RWPE2 (cell line): ENCODE data around the gene GTF2A1.
"Not testable (repeated sequence)": the region's sequence is repeated elsewhere in the genome, so short reads cannot be mapped to it uniquely, and the experiment has no call there.

ENCODE experiments used
- ATAC-seq: fragments of 200-7000 bp; cut with Tn5 transposase; 3 replicates; pipeline ENCODE4 v1.9.1; 2021; ENCODE audit warnings: low read depth
- DNase-seq: peaks from one replicate; pipeline ENCODE4 v3.0.0-alpha.2; 2020; ENCODE audit warnings: low spot score
- H3K27ac ChIP-seq: fragments of 450-650 bp; 2 replicates; pipeline ENCODE4 v1.5.1; 2017; ENCODE audit warnings: mild to moderate bottlenecking; ENCODE audit not compliant: poor library complexity, severe bottlenecking
- H3K27me3 ChIP-seq: fragments of 250-450 bp; sonication (Bioruptor Pico); 2 replicates; pipeline ENCODE4 v1.5.1; 2021; ENCODE audit warnings: mild to moderate bottlenecking, moderate library complexity; ENCODE audit not compliant: insufficient read depth, poor library complexity, severe bottlenecking
- H3K36me3 ChIP-seq: fragments of 250-450 bp; sonication (Bioruptor Pico); 2 replicates; pipeline ENCODE4 v1.5.1; 2020; ENCODE audit warnings: low read depth, mild to moderate bottlenecking, moderate library complexity
- H3K4me1 ChIP-seq: fragments of 250-450 bp; sonication (Bioruptor Pico); 2 replicates; pipeline ENCODE4 v1.5.1; 2021; ENCODE audit warnings: mild to moderate bottlenecking, moderate library complexity; ENCODE audit not compliant: insufficient read depth, poor library complexity, severe bottlenecking
- H3K4me3 ChIP-seq: fragments of 250-450 bp; sonication (Bioruptor Pico); 2 replicates; pipeline ENCODE4 v1.5.1; 2021; ENCODE audit warnings: mild to moderate bottlenecking, moderate library complexity; ENCODE audit not compliant: severe bottlenecking
- H3K9me3 ChIP-seq: fragments of 250-450 bp; sonication (Bioruptor Pico); 2 replicates; pipeline ENCODE4 v1.5.1; 2021; ENCODE audit warnings: mild to moderate bottlenecking, moderate library complexity; ENCODE audit not compliant: severe bottlenecking
- TF ChIP-seq, protein P1 (sequence below): fragments of 450-650 bp; IDR thresholded peaks from one replicate; pipeline ENCODE4 v1.5.1; 2017; ENCODE audit warnings: mild to moderate bottlenecking, moderate library complexity; ENCODE audit not compliant: poor library complexity, severe bottlenecking

Gene GTF2A1

DNA sequence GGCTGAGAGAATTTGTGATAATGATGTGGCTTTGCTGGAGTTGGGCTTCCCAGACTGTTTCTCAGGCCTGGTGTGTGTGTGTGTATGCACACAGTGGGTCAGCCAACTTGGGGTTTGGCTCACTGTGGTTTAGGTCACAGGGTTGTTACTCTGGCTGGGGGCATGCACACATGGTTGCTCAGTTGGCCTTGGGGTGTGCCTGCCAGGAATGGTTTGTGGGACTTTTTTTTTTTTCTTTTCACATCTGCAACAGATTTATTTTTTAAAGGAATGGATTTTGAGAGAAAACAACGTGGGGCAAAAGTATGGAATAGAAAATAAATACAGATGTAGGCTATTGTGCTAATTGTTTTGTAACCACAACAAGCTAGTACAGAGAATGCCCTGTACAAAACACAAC, 25.0 kb upstream of the GTF2A1 start:
- no peak for DNase-seq
- Histone ChIP-seq H3K27me3 (no peaks in the 10 kb centered on the region), H3K4me1 (no peaks in the 10 kb centered on the region), H3K27ac (no peak overlapping the region), H3K36me3 (no peaks in the 10 kb centered on the region), H3K4me3 (no peak overlapping the region), H3K9me3 (peaks cover 4% of the 10 kb centered on the region)
- no peak for ATAC-seq
- TF ChIP-seq, protein P1, sequence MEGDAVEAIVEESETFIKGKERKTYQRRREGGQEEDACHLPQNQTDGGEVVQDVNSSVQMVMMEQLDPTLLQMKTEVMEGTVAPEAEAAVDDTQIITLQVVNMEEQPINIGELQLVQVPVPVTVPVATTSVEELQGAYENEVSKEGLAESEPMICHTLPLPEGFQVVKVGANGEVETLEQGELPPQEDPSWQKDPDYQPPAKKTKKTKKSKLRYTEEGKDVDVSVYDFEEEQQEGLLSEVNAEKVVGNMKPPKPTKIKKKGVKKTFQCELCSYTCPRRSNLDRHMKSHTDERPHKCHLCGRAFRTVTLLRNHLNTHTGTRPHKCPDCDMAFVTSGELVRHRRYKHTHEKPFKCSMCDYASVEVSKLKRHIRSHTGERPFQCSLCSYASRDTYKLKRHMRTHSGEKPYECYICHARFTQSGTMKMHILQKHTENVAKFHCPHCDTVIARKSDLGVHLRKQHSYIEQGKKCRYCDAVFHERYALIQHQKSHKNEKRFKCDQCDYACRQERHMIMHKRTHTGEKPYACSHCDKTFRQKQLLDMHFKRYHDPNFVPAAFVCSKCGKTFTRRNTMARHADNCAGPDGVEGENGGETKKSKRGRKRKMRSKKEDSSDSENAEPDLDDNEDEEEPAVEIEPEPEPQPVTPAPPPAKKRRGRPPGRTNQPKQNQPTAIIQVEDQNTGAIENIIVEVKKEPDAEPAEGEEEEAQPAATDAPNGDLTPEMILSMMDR = no peak

DNA sequence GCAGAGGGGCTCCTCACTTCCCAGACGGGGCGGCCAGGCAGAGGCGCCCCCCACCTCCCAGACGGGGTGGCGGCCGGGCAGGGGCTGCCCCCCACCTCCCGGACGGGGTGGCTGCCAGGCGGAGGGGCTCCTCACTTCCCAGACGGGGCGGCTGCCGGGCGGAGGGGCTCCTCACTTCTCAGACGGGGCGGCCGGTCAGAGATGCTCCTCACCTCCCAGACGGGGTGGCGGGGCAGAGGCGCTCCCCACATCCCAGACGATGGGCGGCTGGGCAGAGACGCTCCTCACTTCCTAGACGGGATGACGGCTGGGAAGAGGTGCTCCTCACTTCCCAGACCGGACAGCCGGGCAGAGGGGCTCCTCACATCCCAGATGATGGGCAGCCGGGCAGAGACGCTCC, 23.7 kb upstream of the GTF2A1 start:
- H3K4me1 ChIP-seq = not testable (repeated sequence)

DNA sequence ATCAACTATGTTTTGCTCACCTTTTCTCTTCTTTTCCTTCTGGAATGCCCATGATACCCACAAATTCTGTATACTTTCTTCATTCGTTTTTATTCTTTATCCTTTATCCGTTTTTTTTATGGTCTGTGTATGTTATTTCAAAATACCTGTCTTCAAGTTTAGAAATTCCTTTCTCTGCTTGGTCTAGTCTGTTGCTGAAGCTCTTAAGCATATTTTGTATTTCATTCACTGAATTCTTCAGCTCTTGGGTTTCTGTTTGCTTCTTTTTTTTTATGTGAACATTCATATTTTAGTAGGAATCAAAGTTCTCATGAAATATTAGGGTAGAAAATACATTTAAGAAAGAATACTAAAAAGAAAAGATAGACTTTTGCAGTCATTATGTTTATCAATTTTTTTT, 22.7 kb upstream of the GTF2A1 start:
- Histone ChIP-seq H3K4me1 (no peaks in the 10 kb centered on the region), H3K27me3 (no peaks in the 10 kb centered on the region), H3K27ac (no peak overlapping the region), H3K36me3 (no peaks in the 10 kb centered on the region), H3K9me3 (peaks cover 4% of the 10 kb centered on the region), H3K4me3 (no peak overlapping the region)
- ATAC-seq (no peak), DNase-seq (no peak)
- TF ChIP-seq, protein P1 = no peak

More for the DNA sequence above, 23.7 kb upstream of the GTF2A1 start:
- H3K4me3 ChIP-seq, H3K27ac ChIP-seq, DNase-seq, ATAC-seq, H3K27me3 ChIP-seq, H3K9me3 ChIP-seq, H3K36me3 ChIP-seq: not testable (repeated sequence)

DNA sequence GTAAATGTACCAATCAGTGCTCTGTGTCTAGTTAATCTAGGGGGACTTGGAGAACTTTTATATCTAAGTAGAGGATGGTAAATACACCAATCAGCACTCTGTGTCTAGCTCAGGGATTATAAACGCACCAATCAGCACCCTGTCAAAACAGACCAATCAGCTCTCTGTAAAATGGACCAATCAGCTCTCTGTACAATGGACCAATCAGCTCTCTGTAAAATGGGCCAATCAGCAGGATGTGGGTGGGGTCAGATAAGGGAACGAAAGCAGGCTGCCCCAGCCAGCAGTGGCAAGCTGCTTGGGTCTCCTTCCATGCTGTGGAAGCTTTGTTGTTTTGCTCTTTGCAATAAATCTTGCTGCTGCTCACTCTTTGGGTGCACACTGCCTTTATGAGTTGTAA, 16.1 kb upstream of the GTF2A1 start:
- H3K9me3 ChIP-seq, H3K27ac ChIP-seq, ATAC-seq, H3K4me3 ChIP-seq, DNase-seq, H3K27me3 ChIP-seq, H3K36me3 ChIP-seq, H3K4me1 ChIP-seq: not testable (repeated sequence)

DNA sequence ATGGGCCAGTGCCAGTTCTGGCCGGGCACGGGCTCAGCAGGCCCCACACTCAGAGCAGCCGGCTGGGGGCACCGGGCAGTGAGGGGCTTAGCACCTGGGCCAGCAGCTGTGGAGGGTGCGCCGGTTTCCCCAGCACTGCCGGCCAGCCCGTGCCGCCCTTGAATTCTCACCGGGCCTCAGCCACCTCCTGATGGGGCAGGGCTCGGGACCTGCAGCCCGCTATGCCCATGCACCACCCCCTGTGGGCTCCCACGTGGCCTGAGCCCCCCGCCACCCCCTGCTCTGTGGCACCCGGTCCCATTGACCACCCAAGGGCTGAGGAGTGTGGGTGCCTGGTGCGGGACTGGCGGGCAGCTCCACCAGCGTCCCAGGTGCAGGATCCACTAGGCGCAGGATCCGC, 15.4 kb upstream of the GTF2A1 start:
- TF ChIP-seq, protein P1 = no peak
- no peak overlapping the region for H3K27ac ChIP-seq

GRCh38 chr14:81235096-81235495, 14.3 kb upstream of the GTF2A1 start:
- DNase-seq (no peak), ATAC-seq (no peak)
- peaks cover 5% of the 10 kb centered on the region for H3K9me3 ChIP-seq
- H3K27ac ChIP-seq = no peak overlapping the region
- TF ChIP-seq, protein P1 = no peak
- H3K36me3 ChIP-seq = no peaks in the 10 kb centered on the region
- H3K4me3 ChIP-seq = no peak overlapping the region
- H3K27me3 ChIP-seq = no peaks in the 10 kb centered on the region
- H3K4me1 ChIP-seq = peaks cover 7% of the 10 kb centered on the region

More for the DNA sequence above, 15.4 kb upstream of the GTF2A1 start:
- ATAC-seq (no peak), DNase-seq (no peak)
- Histone ChIP-seq H3K27me3 (no peaks in the 10 kb centered on the region), H3K4me3 (no peak overlapping the region), H3K36me3 (no peaks in the 10 kb centered on the region), H3K9me3 (no peaks in the 10 kb centered on the region), H3K4me1 (peaks cover 7% of the 10 kb centered on the region)
